GM18519 (cell line): ENCODE data around the gene PLCH1.

Experiments
- ATAC-seq: cut with Tn5 transposase; IDR thresholded peaks from one replicate; pipeline ENCODE4 v1.9.1; 2021; ENCODE audit warnings: mild to moderate bottlenecking, moderate library complexity; ENCODE audit not compliant: unreplicated experiment, low FRiP score

PLCH1 gene

GRCh38 chr3:155690921-155691320, 54.0 kb downstream of the PLCH1 start:
- no peak for ATAC-seq

GRCh38 chr3:155688481-155688880, 56.4 kb downstream of the PLCH1 start:
- no peak for ATAC-seq

- no peak for ATAC-seq
These were observed 61.5 kb downstream of the PLCH1 start for GRCh38 chr3:155683344-155683720.

- no peak for ATAC-seq
These were observed 62.2 kb downstream of the PLCH1 start for GRCh38 chr3:155682426-155683343.

- no peak for ATAC-seq
These were observed 68.5 kb downstream of the PLCH1 start for GRCh38 chr3:155676252-155676981.

GRCh38 chr3:155675094-155675493, 69.8 kb downstream of the PLCH1 start:
- no peak for ATAC-seq

GRCh38 chr3:155673421-155673820, 71.5 kb downstream of the PLCH1 start:
- no peak for ATAC-seq

GRCh38 chr3:155670335-155670734, 74.5 kb downstream of the PLCH1 start:
- ATAC-seq = no peak

GRCh38 chr3:155667988-155668387, 76.9 kb downstream of the PLCH1 start:
- no peak for ATAC-seq

GRCh38 chr3:155664925-155665695, 79.8 kb downstream of the PLCH1 start:
- ATAC-seq = no peak

- no peak for ATAC-seq
These were observed 81.2 kb downstream of the PLCH1 start for GRCh38 chr3:155663467-155664212.

GRCh38 chr3:155661760-155662159, 83.1 kb downstream of the PLCH1 start:
- ATAC-seq = no peak

GRCh38 chr3:155661042-155661441, 83.8 kb downstream of the PLCH1 start:
- no peak for ATAC-seq

- no peak for ATAC-seq
These were observed 86.1 kb downstream of the PLCH1 start for GRCh38 chr3:155658671-155659261.

GRCh38 chr3:155658006-155658405, 86.9 kb downstream of the PLCH1 start:
- no peak for ATAC-seq

- ATAC-seq = no peak
These were observed 87.7 kb downstream of the PLCH1 start for GRCh38 chr3:155657161-155657560.

GRCh38 chr3:155656466-155656865, 88.4 kb downstream of the PLCH1 start:
- ATAC-seq = no peak

- ATAC-seq = no peak
These were observed 93.2 kb downstream of the PLCH1 start for GRCh38 chr3:155651489-155652218.

- no peak for ATAC-seq
These were observed 96.8 kb downstream of the PLCH1 start for GRCh38 chr3:155648013-155648591.
